Heart left ventricle (tissue), 13 donors: ENCODE measurements around the gene PEAR1.

Experiments
- CTCF ChIP-seq, 12 donors: fragments of 200-600 bp; sonication (generic) in 4 of 12; IDR thresholded peaks; one replicate each; pipeline versions ENCODE4 v1.5.0 to v1.8.0; 2018 to 2022; ENCODE audit warnings: antibody characterized with exemption in 12 of 12, mild to moderate bottlenecking in 5 of 12
- POLR2A ChIP-seq, 2 donors: fragments of 450-650 bp; IDR thresholded peaks; one replicate each; pipeline ENCODE4 v1.6.1; 2017; ENCODE audit warnings: antibody characterized with exemption in 2 of 2, mild to moderate bottlenecking in 2 of 2, moderate library complexity in 2 of 2
- donor health status: ischemic (EF 13 %, LVEDD 7.1; RV severe dilation, severe dysfunction).
- donor health status: DM: no; HTN: yes; CAD: no.
- donor health status: DM: no; HTN: no; CAD: no.
- donor health status: ischemic (EF 25% LVEDD 6.9; RV normal size, moderate dysfunction).
- donor health status: ischemic (EF 25% LVEDD 5.7; RV mildly dilated, moderate dysfunction).
- donor health status: ischemic (EF 35%, LVEDD 5.7; RV mildly dilated, moderate dysfunction).
- donor health status: nonischemic (EF 11% LVEDD 7.7; RV severe dilation, severe dysfunction).
- donor health status: DM: yes; HTN: yes; CAD: no.
- donor health status: PGD.
- donor health status: ischemic (EF 29% LVEDD 5.4; RV normal size, mild dysfunction).
- donor health status: nonischemic (EF 23%, LVEDD 6.1; RV moderate dilation, normal function).

DNA sequence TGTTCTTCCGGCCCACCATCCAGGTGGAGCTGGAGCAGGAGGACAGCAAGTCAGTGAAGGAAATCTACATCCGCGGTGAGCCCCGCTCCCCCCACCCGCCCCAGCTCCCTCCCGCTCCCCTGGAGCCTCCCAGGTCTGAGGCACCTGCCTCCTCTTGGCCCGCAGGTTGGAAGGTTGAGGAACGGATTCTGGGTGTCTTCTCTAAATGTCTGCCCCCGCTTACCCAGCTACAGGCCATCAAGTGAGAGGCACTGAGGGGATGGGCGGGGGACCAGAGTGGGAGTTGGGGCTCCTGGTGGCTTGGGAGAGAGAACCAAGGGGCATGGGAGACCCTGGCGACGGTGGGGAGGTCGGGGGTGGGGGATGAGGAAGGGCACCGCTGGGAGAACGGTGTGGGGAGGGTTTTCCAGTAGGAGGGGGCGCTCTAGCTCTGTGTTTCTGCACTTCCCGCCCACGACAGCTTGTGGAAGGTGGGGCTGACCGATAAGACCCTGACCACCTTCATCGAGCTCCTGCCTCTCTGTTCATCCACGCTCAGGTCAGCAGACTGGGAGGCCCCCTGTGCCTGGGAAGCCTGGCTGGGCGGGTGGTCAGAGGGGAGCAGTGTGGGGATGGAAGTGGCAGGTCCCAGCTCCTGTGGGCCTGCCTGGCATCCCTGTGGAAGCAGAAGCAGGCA, 31.1 kb downstream of the PEAR1 start:
- TF ChIP-seq CTCF (IDR thresholded peaks at IDR 0.05) (no peak), POLR2A (IDR thresholded peaks at IDR 0.05) (no peak)
